Neural cell (in vitro differentiated cells): ENCODE measurements around the gene APOC3.

Source experiments
- EP300 ChIP-seq: fragments of 450-650 bp; conservative IDR thresholded peaks from 2 replicates; pipeline ENCODE4 v1.6.1; 2014; ENCODE audit warnings: antibody characterized with exemption, mild to moderate bottlenecking, moderate library complexity; ENCODE audit not compliant: poor library complexity, severe bottlenecking
- EZH2 ChIP-seq: fragments of 200-600, 300-800 bp; shearing (Covaris generic), sonication (generic); IDR thresholded peaks from 2 replicates; pipeline ENCODE4 v1.6.1; 2014; ENCODE audit warnings: antibody characterized with exemption, low read length, borderline replicate concordance, mild to moderate bottlenecking; ENCODE audit not compliant: insufficient read depth, poor library complexity, severe bottlenecking
- POLR2AphosphoS5 ChIP-seq: IDR thresholded peaks from 2 replicates; pipeline ENCODE4 v1.6.1; 2012
- RAD21 ChIP-seq: fragments of 450-650 bp; conservative IDR thresholded peaks from 2 replicates; pipeline ENCODE4 v1.6.1; 2014; ENCODE audit warnings: antibody characterized with exemption, mild to moderate bottlenecking, moderate library complexity
- TAF1 ChIP-seq: IDR thresholded peaks from 2 replicates; pipeline ENCODE4 v1.6.1; 2012; ENCODE audit warnings: low read depth
- TF ChIP-seq, protein P1 (sequence below): fragments of 450-650 bp; IDR thresholded peaks from 2 replicates; pipeline ENCODE4 v1.5.1; 2014; ENCODE audit warnings: antibody characterized with exemption, mild to moderate bottlenecking, moderate library complexity; ENCODE audit not compliant: poor library complexity, severe bottlenecking

- TF ChIP-seq POLR2AphosphoS5 (no peak), EP300 (no peak), TAF1 (no peak), EZH2 (no peak), RAD21 (no peak)
- TF ChIP-seq, protein P1, sequence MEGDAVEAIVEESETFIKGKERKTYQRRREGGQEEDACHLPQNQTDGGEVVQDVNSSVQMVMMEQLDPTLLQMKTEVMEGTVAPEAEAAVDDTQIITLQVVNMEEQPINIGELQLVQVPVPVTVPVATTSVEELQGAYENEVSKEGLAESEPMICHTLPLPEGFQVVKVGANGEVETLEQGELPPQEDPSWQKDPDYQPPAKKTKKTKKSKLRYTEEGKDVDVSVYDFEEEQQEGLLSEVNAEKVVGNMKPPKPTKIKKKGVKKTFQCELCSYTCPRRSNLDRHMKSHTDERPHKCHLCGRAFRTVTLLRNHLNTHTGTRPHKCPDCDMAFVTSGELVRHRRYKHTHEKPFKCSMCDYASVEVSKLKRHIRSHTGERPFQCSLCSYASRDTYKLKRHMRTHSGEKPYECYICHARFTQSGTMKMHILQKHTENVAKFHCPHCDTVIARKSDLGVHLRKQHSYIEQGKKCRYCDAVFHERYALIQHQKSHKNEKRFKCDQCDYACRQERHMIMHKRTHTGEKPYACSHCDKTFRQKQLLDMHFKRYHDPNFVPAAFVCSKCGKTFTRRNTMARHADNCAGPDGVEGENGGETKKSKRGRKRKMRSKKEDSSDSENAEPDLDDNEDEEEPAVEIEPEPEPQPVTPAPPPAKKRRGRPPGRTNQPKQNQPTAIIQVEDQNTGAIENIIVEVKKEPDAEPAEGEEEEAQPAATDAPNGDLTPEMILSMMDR: no peak
Observed at GRCh38 chr11:116851626-116852025, 21.9 kb downstream of the APOC3 start.
